Lower leg skin (tissue), 3 donors: ENCODE results near the gene SEH1L.
"Not testable (repeated sequence)": the region's sequence is repeated elsewhere in the genome, so short reads cannot be mapped to it uniquely, and the experiment has no call there.

ENCODE experiments used
- POLR2A ChIP-seq, 2 donors: fragments of 450-650 bp; IDR thresholded peaks; one replicate each; pipeline ENCODE4 v1.6.1; 2016 to 2017; ENCODE audit warnings: antibody characterized with exemption in 2 of 2, mild to moderate bottlenecking in 1 of 2, moderate library complexity in 1 of 2
- TF ChIP-seq, protein P1 (sequence below), 3 donors: fragments of 450-650 bp; IDR thresholded peaks; one replicate each; pipeline ENCODE4 v1.5.1; 2016; ENCODE audit warnings: antibody characterized with exemption in 3 of 3, mild to moderate bottlenecking in 3 of 3, moderate library complexity in 2 of 3

DNA sequence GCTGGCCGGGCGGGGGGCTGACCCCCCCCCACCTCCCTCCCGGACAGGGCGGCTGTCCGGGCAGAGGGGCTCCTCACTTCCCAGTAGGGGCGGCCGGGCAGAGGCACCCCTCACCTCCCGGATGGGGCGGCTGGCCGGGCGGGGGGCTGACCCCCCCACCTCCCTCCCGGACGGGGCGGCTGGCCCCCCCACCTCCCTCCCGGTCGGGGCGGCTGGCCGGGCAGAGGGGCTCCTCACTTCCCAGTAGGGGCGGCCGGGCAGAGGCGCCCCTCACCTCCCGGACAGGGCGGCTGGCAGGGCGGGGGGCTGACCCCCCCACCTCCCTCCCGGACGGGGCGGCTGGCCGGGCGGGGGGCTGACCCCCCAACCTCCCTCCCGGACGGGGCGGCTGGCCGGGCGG is 32.3 kb downstream of the SEH1L start:
- TF ChIP-seq, protein P1, sequence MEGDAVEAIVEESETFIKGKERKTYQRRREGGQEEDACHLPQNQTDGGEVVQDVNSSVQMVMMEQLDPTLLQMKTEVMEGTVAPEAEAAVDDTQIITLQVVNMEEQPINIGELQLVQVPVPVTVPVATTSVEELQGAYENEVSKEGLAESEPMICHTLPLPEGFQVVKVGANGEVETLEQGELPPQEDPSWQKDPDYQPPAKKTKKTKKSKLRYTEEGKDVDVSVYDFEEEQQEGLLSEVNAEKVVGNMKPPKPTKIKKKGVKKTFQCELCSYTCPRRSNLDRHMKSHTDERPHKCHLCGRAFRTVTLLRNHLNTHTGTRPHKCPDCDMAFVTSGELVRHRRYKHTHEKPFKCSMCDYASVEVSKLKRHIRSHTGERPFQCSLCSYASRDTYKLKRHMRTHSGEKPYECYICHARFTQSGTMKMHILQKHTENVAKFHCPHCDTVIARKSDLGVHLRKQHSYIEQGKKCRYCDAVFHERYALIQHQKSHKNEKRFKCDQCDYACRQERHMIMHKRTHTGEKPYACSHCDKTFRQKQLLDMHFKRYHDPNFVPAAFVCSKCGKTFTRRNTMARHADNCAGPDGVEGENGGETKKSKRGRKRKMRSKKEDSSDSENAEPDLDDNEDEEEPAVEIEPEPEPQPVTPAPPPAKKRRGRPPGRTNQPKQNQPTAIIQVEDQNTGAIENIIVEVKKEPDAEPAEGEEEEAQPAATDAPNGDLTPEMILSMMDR (IDR thresholded peaks at IDR 0.05) = not testable (repeated sequence)
- TF ChIP-seq POLR2A (IDR thresholded peaks at IDR 0.05) = not testable (repeated sequence)
